Upper lobe of left lung (tissue), 4 donors: ENCODE results near the gene CDK5RAP2.

Experiments
- CTCF ChIP-seq, 6 experiments: fragments of 450-650 bp in 4 of 6; fragments of 200-600 bp in 2 of 6; sonication (generic) in 2 of 6; IDR thresholded peaks; one replicate each; pipeline ENCODE4 v1.5.1; 2016 to 2019; ENCODE audit warnings: antibody characterized with exemption in 6 of 6
- EP300 ChIP-seq, 4 donors: sonication (generic); formaldehyde crosslinking; IDR thresholded peaks; one replicate each; pipeline ENCODE4 v1.5.1; 2017; ENCODE audit warnings: antibody characterized with exemption in 4 of 4, control low read depth in 2 of 4
- POLR2A ChIP-seq, 4 donors: fragments of 450-650 bp; IDR thresholded peaks; one replicate each; pipeline ENCODE4 v1.5.1; 2016 to 2017; ENCODE audit warnings: antibody characterized with exemption in 4 of 4, mild to moderate bottlenecking in 2 of 4
- POLR2AphosphoS5 ChIP-seq, 2 donors: sonication (generic); formaldehyde crosslinking; IDR thresholded peaks; one replicate each; pipeline ENCODE4 v1.5.1; 2017; ENCODE audit warnings: antibody characterized with exemption in 2 of 2

GRCh38 chr9:120450916-120451315, 129.1 kb downstream of the CDK5RAP2 start:
- TF ChIP-seq CTCF (IDR thresholded peaks at IDR 0.05) (no peak), EP300 (IDR thresholded peaks at IDR 0.05) (no peak), POLR2A (IDR thresholded peaks at IDR 0.05) (no peak), POLR2AphosphoS5 (IDR thresholded peaks at IDR 0.05) (no peak)
